LNCaP clone FGC (cell line): ENCODE data around the gene CHI3L1.

Source experiments
- DNase-seq: peaks from one replicate; pipeline ENCODE4 v3.0.0-alpha.2; 2011; ENCODE audit warnings: low read depth
- H3K4me3 ChIP-seq: 2 replicates; pipeline ENCODE4 v1.5.1; 2011; ENCODE audit warnings: mild to moderate bottlenecking, low read depth, low read length, control low read depth
- CTCF ChIP-seq: IDR thresholded peaks from 2 replicates; pipeline ENCODE4 v1.5.1; 2012; ENCODE audit warnings: mild to moderate bottlenecking; ENCODE audit not compliant: control insufficient read depth, insufficient read depth; ENCODE audit errors: extremely low read depth

The CHI3L1 gene

GRCh38 chr1:203158960-203159665, 27.4 kb downstream of the CHI3L1 start:
- no peak for TF ChIP-seq CTCF
- DNase-seq = no peak
- H3K4me3 ChIP-seq = no peak overlapping the region

DNA sequence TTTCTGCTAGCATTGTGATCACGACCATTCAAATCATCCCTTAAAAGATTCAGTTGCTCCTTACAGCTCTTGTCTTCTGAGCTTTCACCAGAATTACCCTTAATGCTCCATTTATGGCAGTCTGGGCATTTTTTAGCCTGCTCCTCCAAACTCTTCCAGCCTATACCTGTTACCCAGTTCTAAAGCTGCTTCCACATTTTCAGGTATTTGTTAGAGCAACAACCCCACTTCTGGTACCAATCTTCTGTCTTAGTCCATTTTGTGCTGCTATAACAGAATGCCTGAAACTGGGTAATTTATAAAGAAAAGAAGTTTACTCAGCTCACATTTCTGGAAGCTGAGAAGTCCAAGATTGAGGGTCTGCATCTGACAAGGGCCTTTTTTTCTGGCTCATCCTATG, 28.1 kb downstream of the CHI3L1 start:
- H3K4me3 ChIP-seq = no peak overlapping the region
- TF ChIP-seq CTCF = no peak
- no peak for DNase-seq

DNA sequence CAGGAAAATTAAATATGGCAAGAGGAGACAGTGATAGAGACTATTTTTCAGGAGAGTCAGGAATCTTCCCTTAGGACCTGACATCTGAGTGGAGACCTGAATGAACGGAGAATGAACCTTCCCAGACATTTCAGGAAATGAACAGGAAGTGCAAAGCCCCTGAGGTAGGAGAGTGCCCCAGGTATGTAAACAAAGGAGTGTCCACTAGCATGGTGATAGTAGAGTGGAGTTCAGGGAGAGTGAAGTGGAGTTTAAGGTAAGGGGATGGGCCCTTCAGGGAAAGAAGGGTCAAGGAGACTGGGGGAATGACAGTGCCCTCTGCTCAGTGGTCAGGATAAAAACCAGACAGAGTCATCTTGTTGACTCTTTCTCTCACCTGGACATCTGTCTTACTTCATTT, 30.2 kb downstream of the CHI3L1 start:
- no peak for TF ChIP-seq CTCF
- H3K4me3 ChIP-seq = no peak overlapping the region
- DNase-seq = no peak

- DNase-seq = no peak
- H3K4me3 ChIP-seq = no peak overlapping the region
- TF ChIP-seq CTCF = no peak
Measured at GRCh38 chr1:203153989-203154821, 32.3 kb downstream of the CHI3L1 start.

DNA sequence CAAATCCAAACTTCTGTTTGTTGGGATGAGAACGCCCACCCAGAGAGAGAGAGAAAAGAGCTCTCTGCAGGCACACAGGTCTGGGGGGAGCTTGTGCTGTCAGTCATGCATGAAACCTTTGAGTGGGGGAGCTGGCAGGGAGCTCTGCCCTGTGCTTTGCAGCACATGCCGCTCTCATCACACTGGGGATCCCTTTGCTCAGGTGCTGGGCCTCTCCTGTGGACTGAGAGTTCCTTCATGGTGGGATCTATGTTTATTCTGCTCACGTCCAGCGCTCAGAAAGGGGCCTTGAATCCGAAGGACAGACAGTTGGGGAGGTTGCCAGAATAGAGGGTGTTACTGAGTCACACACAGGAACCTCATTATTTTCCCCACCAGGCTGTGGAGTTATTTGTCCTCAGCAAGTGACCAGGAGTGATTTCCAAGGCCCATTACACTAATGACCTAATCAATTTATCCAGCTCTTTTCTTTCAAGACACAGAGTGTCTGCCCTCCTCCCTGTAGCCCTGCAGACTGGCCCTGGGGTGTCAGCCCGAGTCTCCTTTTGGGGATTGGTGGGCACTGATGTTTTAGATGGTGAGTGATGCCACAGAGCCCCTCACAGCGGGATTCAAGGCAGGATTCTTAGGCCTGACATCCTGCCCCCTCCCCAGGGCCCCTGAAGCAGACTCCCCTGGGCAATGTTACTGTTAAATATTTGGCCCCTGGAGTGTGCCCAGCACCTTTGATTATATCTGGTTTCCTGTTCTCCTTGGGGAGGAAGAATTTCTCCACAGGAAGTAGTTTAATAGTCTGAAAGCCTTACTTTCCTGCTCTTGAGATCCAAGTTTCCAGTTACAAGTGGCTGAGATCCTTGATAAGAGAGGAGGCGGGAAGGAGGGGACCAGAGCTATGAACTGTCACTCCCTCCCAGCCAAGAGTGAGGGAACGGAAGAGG, 33.2 kb downstream of the CHI3L1 start:
- TF ChIP-seq CTCF = no peak
- no peak overlapping the region for H3K4me3 ChIP-seq
- DNase-seq = peak; percentile 2

GRCh38 chr1:203152158-203153034, 34.1 kb downstream of the CHI3L1 start:
- H3K4me3 ChIP-seq = no peak overlapping the region
- no peak for DNase-seq
- TF ChIP-seq CTCF = no peak
